ENCODE results near the gene POLR1C.
"Not testable (repeated sequence)": the region's sequence is repeated elsewhere in the genome, so short reads cannot be mapped to it uniquely, and the experiment has no call there.

The POLR1C gene

DNA sequence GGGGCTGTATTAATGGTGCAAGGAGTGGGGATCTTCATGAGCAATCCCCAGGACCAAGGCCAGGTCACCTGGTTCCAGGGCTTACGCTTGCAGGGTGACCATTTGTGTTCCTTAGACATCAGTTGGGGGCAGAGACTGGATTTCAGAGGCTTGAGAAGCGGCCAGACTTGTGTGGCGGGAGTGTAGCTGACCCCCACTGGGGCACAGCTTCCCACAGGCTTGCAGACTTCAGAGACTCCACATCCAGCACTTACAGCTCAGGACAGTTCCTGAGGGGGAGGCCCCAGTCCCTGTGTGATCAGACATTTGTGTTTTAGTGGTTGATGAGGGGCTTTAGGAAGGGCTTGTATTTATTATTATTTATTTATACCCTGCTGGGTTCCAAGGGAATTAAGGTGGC, 24.2 kb upstream of the POLR1C start:
- DNase-seq (ENCODE audit: low read depth in 2 of 2) = no peak

DNA sequence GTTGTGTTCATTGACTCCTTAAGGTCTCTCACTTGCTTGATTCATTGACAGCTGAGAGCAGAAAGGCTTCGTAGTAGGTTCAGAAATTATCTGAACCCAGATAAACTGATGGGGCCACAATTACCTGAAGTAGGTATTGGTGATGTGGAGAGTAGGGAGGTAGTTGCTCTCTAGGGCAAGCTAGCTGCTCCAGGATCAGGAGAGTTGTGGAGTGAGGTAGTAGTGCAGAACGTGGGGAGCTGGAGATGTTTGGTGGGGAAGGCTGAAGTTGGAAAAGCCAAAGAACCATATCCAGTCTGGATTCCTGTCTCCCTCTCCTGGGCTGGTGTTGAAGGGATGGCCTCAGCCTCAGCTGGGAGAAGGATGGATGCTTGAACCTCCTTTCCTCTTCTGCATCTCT, 23.7 kb upstream of the POLR1C start:
- DNase-seq (ENCODE audit: low read depth in 2 of 2) = no peak

- DNase-seq (ENCODE audit: low read depth in 2 of 2) = no peak
These were observed 23.1 kb upstream of the POLR1C start for GRCh38 chr6:43493833-43494232.

DNA sequence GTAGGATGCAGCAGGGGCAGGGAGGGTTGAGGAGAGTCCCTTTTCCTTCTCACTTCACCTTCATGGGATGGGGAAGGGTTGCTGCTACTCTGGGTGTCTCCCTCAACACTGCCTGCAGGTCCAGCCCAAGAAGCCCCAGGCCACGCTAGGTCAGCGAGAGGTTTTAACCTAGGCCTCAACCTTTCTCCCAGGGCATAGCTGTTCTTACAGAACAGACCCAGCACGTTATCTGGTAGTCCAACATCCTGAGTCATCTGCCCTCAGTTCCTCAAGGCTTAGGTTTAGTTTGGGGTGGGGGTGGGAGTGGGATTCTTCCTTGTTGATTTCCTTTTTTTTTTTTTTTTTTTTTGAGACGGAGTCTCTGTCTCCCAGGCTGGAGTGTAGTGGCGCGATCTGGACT, 22.6 kb upstream of the POLR1C start:
- DNase-seq (ENCODE audit: low read depth in 2 of 2) = no peak

- no peak for DNase-seq (ENCODE audit: low read depth in 2 of 2)
These were observed 22.1 kb upstream of the POLR1C start for GRCh38 chr6:43494766-43495165.

DNA sequence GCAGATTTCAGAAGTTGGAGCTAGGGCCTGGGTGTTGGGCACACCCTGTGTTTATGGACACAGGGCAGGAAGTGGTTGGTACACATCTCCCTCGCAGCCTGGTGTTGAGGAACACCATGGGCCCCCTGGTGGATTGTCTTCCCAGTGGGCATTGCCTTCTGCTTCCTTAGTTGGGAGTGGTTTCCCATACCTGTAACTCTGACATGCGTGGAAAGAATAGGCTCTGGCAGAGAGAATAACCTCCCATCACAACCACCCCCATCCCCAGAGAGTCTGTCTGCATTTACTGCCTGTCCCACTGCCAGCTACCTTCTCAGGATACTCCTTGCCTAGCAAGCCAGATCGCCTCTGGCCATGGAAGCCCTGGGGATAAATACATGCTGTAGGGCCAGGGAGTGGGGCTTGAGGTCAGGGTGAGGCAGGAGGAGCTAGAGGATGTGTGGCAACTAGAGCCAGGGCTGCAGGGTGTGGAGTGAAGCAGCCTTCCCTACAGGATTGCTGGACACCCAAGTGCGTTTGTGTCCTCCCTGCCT, 21.4 kb upstream of the POLR1C start:
- no peak for DNase-seq (ENCODE audit: low read depth in 2 of 2)

GRCh38 chr6:43496370-43497128, 20.3 kb upstream of the POLR1C start:
- DNase-seq (ENCODE audit: low read depth in 2 of 2) = no peak

DNA sequence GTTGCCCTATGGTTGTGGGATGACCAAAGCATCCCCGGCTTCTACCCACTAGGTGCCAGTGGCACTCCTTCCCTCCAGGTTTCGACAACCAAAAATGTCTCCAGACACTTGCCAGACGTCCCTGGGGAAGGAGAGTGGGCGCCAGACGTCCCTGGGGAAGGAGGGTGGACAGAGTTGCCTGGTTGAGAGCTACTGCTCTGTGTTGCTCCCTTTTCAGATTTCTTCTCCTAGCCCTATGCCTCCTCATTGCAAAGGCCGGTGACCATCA, 19.8 kb upstream of the POLR1C start:
- DNase-seq (ENCODE audit: low read depth in 2 of 2) = no peak

GRCh38 chr6:43497689-43498088, 19.2 kb upstream of the POLR1C start:
- no peak for DNase-seq (ENCODE audit: low read depth in 2 of 2)

DNA sequence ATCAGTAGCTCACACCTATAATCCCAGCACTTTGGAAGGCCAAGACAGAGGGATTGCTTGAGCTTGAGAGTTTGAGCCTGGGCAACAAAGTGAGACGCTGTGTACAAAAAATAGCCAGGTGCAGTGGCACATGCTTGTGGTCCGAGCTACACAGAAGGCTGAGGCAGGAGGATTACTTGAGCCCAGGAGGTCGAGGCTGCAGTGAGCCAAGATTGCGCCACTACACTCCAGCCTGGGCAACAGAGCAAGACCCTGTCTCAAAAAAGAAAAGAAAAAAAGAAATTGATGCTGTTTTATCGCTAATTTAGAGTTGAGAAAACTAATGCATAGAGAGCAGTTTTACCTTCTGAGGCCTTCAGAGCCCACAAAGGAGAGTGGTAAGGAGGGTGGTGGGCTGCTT, 18.6 kb upstream of the POLR1C start:
- DNase-seq (ENCODE audit: low read depth in 2 of 2) = not testable (repeated sequence)

GRCh38 chr6:43499028-43499815, 17.7 kb upstream of the POLR1C start:
- no peak for DNase-seq (ENCODE audit: low read depth in 2 of 2)

DNA sequence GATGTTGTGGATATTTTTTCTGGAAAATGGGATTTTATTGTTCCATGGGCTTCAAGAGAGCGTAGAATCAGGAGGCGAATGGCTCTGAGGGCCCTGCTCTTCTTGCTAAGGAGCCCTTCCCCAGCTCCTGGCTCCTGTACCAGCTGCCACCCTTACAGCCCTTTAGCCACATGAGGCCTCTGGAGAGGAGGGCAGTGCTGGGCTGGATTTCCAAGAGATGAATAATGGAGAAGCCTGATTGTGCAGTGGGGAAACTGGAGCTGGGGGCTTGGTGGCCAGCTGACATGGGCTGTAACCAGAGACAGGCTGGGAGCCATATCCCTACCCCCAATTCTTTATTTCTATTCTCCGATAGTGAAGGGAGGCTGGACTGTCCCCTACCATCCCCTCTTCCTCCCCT, 16.0 kb upstream of the POLR1C start:
- DNase-seq (ENCODE audit: low read depth in 2 of 2) = no peak

GRCh38 chr6:43502666-43503065, 14.2 kb upstream of the POLR1C start:
- no peak for DNase-seq (ENCODE audit: low read depth in 2 of 2)

DNA sequence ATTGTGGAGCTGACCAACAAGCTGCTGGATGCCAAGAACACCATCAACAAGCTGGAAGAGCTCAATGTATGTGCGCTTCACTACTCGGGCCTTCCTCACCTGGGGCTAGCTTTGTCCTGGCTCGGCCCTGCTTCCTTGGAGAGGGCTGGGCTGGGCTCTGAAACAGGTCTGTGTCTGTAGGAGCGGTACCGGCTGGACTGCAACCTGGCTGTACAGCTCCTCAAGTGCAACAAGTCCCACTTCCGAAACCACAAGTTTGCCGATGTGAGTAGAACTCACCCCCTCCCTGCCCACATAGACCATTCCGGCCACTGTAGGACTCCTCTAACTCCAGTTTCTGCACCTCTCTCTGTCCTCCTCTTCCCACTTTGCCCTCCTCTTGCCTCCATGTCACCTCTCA, 13.4 kb upstream of the POLR1C start:
- no peak for DNase-seq (ENCODE audit: low read depth in 2 of 2)

GRCh38 chr6:43504756-43505593, 11.9 kb upstream of the POLR1C start:
- no peak for DNase-seq (ENCODE audit: low read depth in 2 of 2)

- no peak for DNase-seq (ENCODE audit: low read depth in 2 of 2)
These were observed 11.2 kb upstream of the POLR1C start for GRCh38 chr6:43505718-43506117.

GRCh38 chr6:43506171-43506570, 10.7 kb upstream of the POLR1C start:
- DNase-seq (ENCODE audit: low read depth in 2 of 2) = no peak

GRCh38 chr6:43506667-43507471, 10.0 kb upstream of the POLR1C start:
- peak; percentile 53 to 55 for DNase-seq (ENCODE audit: low read depth in 2 of 2)

GRCh38 chr6:43508481-43509141, 8.3 kb upstream of the POLR1C start:
- DNase-seq (ENCODE audit: low read depth in 2 of 2) = no peak

GRCh38 chr6:43509142-43509983, 7.5 kb upstream of the POLR1C start:
- DNase-seq (ENCODE audit: low read depth in 2 of 2) = no peak

All from stimulated activated CD8-positive, alpha-beta memory T cell treated with anti-CD3 and anti-CD28 coated beads, Interleukin-7, amount 100 ng/mL, for 4 hours (primary cell).